HepG2 (cell line): ENCODE results near the gene C1QL3. TPM values are rescaled to one million over a fixed set of nuclear protein-coding genes. Genes with fewer than 3 reads are reported as not detected.
A peak's percentile ranks its signal among the peaks of the same experiment; 100 is the strongest.

Experiments
- ATAC-seq: fragments of 200-7000 bp; cut with Tn5 transposase; 3 replicates; pipeline ENCODE4 v1.9.1; 2020; ENCODE audit warnings: mild to moderate bottlenecking, moderate library complexity
- BruUV-seq: library from RNA; stranded (reverse); fragments of 400-500 nt; replicated peaks from 2 replicates; lab custom pipeline; 2021; lab: Mats Ljungman, UMichigan
- CTCF ChIA-PET: fragments of 300-600 bp; formaldehyde crosslinking; extraction: SDS; loops from one replicate; lab custom pipeline; 2021; ENCODE audit warnings: low total read pairs, inconsistent platforms, low intra/inter-chr PET ratio; lab: Yijun Ruan, JAX
- POLR2A ChIA-PET: fragments of 350-600 bp; sonication (Branson Sonifier 250); formaldehyde crosslinking; loops from one replicate; lab custom pipeline; 2020; ENCODE audit warnings: antibody characterized with exemption, inconsistent platforms; lab: Yijun Ruan, JAX
- DNase-seq: peaks from one replicate; pipeline ENCODE4 v3.0.0-alpha.2; 2015; ENCODE audit warnings: low spot score
- FAIRE-seq: peaks from 3 replicates; lab custom pipeline; 2011; peaks lifted over from hg19 to GRCh38; lab: Jason Lieb, UNC
- H2AFZ ChIP-seq: one replicate; pipeline ENCODE4 v1.6.1; 2011; ENCODE audit warnings: low read length, inconsistent platforms
- H3K27ac ChIP-seq: fragments of 300-600 bp; 3 replicates; pipeline ENCODE4 v1.8.0; 2011; ENCODE audit warnings: mixed run types, mild to moderate bottlenecking, mixed read lengths, low read length, inconsistent platforms; ENCODE audit not compliant: insufficient read depth; ENCODE audit errors: extremely low read length
- H3K27me3 ChIP-seq, 2 experiments: fragments of 200-600 bp in 1 of 2; 2 replicates in 1 of 2; 3 replicates in 1 of 2; pipeline versions ENCODE4 v1.6.0 to v1.8.0; 2011; ENCODE audit warnings: low read length in 2 of 2, mild to moderate bottlenecking in 2 of 2, moderate library complexity in 2 of 2, inconsistent platforms in 1 of 2; ENCODE audit not compliant: insufficient read depth in 2 of 2, control insufficient read depth in 1 of 2
- H3K36me3 ChIP-seq, 2 experiments: fragments of 200-600 bp in 1 of 2; replicated peaks in 1 of 2; 2 replicates in 1 of 2; 3 replicates in 1 of 2; pipeline versions ENCODE4 v1.5.1 to v1.8.0; 2011; ENCODE audit warnings: low read length in 2 of 2, inconsistent platforms in 1 of 2; ENCODE audit not compliant: insufficient read depth in 2 of 2, control insufficient read depth in 1 of 2
- H3K4me1 ChIP-seq: 2 replicates; pipeline ENCODE4 v1.5.1; 2012; ENCODE audit warnings: low read length, inconsistent platforms; ENCODE audit not compliant: insufficient read depth
- H3K4me2 ChIP-seq: 2 replicates; pipeline ENCODE4 v1.6.0; 2011; ENCODE audit warnings: low read depth, low read length, inconsistent platforms
- H3K4me3 ChIP-seq, 3 experiments: fragments of 200-600 bp in 1 of 3; sonication (generic), shearing (Covaris generic) in 1 of 3; replicated peaks in 1 of 3; 2 replicates each; pipeline ENCODE4 v1.5.1; 2011 to 2016; ENCODE audit warnings: low read length in 3 of 3, inconsistent platforms in 2 of 3, low read depth in 2 of 3, mild to moderate bottlenecking in 2 of 3, control low read depth in 1 of 3, mixed read lengths in 1 of 3; ENCODE audit not compliant: insufficient read depth in 1 of 3
- H3K79me2 ChIP-seq: one replicate; pipeline ENCODE4 v1.6.1; 2011; ENCODE audit warnings: low read length, inconsistent platforms; ENCODE audit not compliant: insufficient read depth
- H3K9ac ChIP-seq: 2 replicates; pipeline ENCODE4 v1.6.0; 2011; ENCODE audit warnings: mild to moderate bottlenecking, low read depth, low read length, inconsistent platforms; ENCODE audit not compliant: insufficient read depth
- H3K9me3 ChIP-seq: 2 replicates; pipeline ENCODE4 v1.5.1; 2012; ENCODE audit warnings: mild to moderate bottlenecking, low read length
- H4K20me1 ChIP-seq: 2 replicates; pipeline ENCODE4 v1.6.0; 2011; ENCODE audit warnings: inconsistent platforms, mild to moderate bottlenecking, low read length, moderate library complexity; ENCODE audit not compliant: insufficient read depth
- ELF1 ChIP-seq: sonication (generic); formaldehyde crosslinking; IDR thresholded peaks from 2 replicates; pipeline ENCODE4 v1.4.0; 2020; ENCODE audit warnings: missing genetic modification reagents
- GABPA ChIP-seq, 2 experiments: IDR thresholded peaks; 2 replicates each; pipeline ENCODE4 v1.6.1; 2011 to 2016; ENCODE audit warnings: low read depth in 2 of 2, low read length in 1 of 2, missing biosample characterization in 1 of 2, missing genetic modification characterization in 1 of 2
- MEIS1 ChIP-seq: sonication (generic); formaldehyde crosslinking; IDR thresholded peaks from 2 replicates; pipeline ENCODE4 v1.9.0; 2021; ENCODE audit warnings: mild to moderate bottlenecking, missing genetic modification reagents, moderate library complexity, borderline replicate concordance
- PLRG1 ChIP-seq: fragments of 450-650 bp; conservative IDR thresholded peaks from 2 replicates; pipeline ENCODE4 v1.6.1; 2016
- RBAK ChIP-seq: sonication (generic); formaldehyde crosslinking; IDR thresholded peaks from 2 replicates; pipeline ENCODE4 v1.5.1; 2020; ENCODE audit warnings: mild to moderate bottlenecking, missing genetic modification reagents
- REST ChIP-seq, 2 experiments: IDR thresholded peaks; 2 replicates each; pipeline ENCODE4 v1.6.1; 2011 to 2012; ENCODE audit warnings: low read length in 2 of 2, borderline replicate concordance in 1 of 2, low read depth in 1 of 2, mild to moderate bottlenecking in 1 of 2, moderate library complexity in 1 of 2
- SMAD9 ChIP-seq: sonication (generic); formaldehyde crosslinking; IDR thresholded peaks from 2 replicates; pipeline ENCODE4 v1.5.1; 2020; ENCODE audit warnings: mild to moderate bottlenecking, missing genetic modification reagents
- TBX3 ChIP-seq: fragments of 450-650 bp; IDR thresholded peaks from 2 replicates; pipeline ENCODE4 v1.6.1; 2017; ENCODE audit warnings: antibody characterized with exemption, mild to moderate bottlenecking, inconsistent platforms, borderline replicate concordance
- ZNF552 ChIP-seq: sonication (generic); formaldehyde crosslinking; IDR thresholded peaks from 2 replicates; pipeline ENCODE4 v1.9.0; 2022; ENCODE audit warnings: missing genetic modification reagents, mild to moderate bottlenecking, borderline replicate concordance
- ZNF644 ChIP-seq: IDR thresholded peaks from 2 replicates; pipeline ENCODE4 v1.6.1; 2016; ENCODE audit warnings: low read depth
- WGBS: methylation state at CpG from one replicate; pipeline ENCODE4 v1.1.6; 2017; ENCODE audit warnings: low lambda C conversion rate; 5-methylcytosine and 5-hydroxymethylcytosine counted together
- in situ Hi-C: cut with HindIII; loops from 2 replicates; pipeline ENCODE4 v1.10.0; 2017; ENCODE audit warnings: low pct_unique_long_range_greater_than_20kb; ENCODE audit not compliant: extremely low pct_ligation_motif_present
- intact Hi-C: fragments of 100-400 bp; cut with micrococcal nuclease; formaldehyde crosslinking; loops from one replicate; pipeline ENCODE4 v1.10.0; 2022; ENCODE audit not compliant: unreplicated experiment
- polyA plus RNA-seq, 8 experiments: library from polyadenylated mRNA; depleted of rRNA in 3 of 8; stranded (reverse) in 7 of 8; unstranded in 1 of 8; fragments of >200 nt; fragmentation: Illumina TruSeq in 4 of 8; extraction: Trizol in 4 of 8; gene quantifications; 2 replicates each; pipeline versions ENCODE4 v1.2.1 to v1.2.3, GENCODE V29; 2011 to 2016; ENCODE audit warnings: low read depth in 4 of 8, missing spikeins in 1 of 8, mixed read lengths in 1 of 8; ENCODE audit not compliant: insufficient read depth in 1 of 8
- total RNA-seq, 5 experiments: library from RNA; depleted of rRNA; stranded (reverse); fragments of >200 nt; fragmentation: Illumina TruSeq; extraction: Trizol; gene quantifications; 2 replicates each; pipeline ENCODE4 v1.2.3, GENCODE V29; 2016; ENCODE audit warnings: low read depth in 1 of 5
- TF ChIP-seq, protein P1 (sequence below): sonication (generic); formaldehyde crosslinking; IDR thresholded peaks from 2 replicates; pipeline ENCODE4 v1.4.0; 2020; ENCODE audit warnings: missing genetic modification reagents

C1QL3 gene
- total and polyA plus RNA-seq, 2 of the 13 experiments (the other 11 are each of a cell fraction or from before 2014, with no cell fraction given), result not detected

DNA sequence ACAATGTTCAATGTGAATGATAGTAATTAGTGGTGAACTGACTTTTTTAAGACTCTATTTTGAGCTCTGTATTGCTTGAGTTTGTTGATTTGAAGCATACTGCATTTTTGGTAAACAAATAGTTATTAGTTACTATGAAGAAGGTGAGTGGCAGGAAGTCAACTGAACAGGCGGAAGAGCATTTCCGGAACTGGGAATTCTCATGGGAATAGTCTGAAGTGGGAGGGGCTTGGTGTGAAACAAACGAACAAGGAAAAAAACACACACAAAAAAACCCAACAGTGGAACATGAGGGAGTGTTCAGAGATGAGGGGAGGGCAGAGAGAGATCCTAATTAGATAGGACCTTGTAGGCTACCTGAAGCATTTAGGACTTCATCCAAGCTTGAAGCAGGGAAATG is 43.9 kb upstream of the C1QL3 start:
- POLR2A ChIA-PET, result no interaction called here
- Histone ChIP-seq H3K27ac (no peak overlapping the region), H3K27me3 (no peaks in the 10 kb centered on the region), H3K4me1 (no peaks in the 10 kb centered on the region), H3K9ac (no peak overlapping the region), H4K20me1 (no peaks in the 10 kb centered on the region), H2AFZ (peak overlapping the region; percentile 76), H3K4me2 (peak overlapping the region; percentile 64), H3K36me3 (no peaks in the 10 kb centered on the region), H3K4me3 (peak overlapping the region; percentile 20 to 36 (median 36); a peak in 5 of 6 replicates), H3K79me2 (no peaks in the 10 kb centered on the region), H3K9me3 (no peaks in the 10 kb centered on the region)
- ATAC-seq (no peak), FAIRE-seq (no peak), DNase-seq (no peak)
- CTCF ChIA-PET, result no interaction called here
- WGBS, result 27% methylated on average over 3 of the region's 3 CpGs
- TF ChIP-seq PLRG1 (no peak), ELF1 (0 out of 2 replicates have a peak, but pooled peaks have one; percentile 15), ZNF552 (CRISPR knock-in tag) (no peak), GABPA (IDR thresholded peaks at IDR 0.05; ENCODE audit: low read depth, low read length) (peak; percentile 25; the same call in 1 of the 2 replicates), GABPA (CRISPR knock-in tag; IDR thresholded peaks at IDR 0.05; ENCODE audit: low read depth) (peak; percentile 83)
- in situ Hi-C loops (no loop called here), intact Hi-C loops (no loop called here)
- no TSS peak for BruUV-seq

- no peak for TF ChIP-seq REST (IDR thresholded peaks at IDR 0.05; ENCODE audit: borderline replicate concordance in 1 of 2, low read depth in 1 of 2, low read length in 2 of 2)
- TF ChIP-seq ZNF644 (CRISPR knock-in tag), result no peak
- TF ChIP-seq SMAD9 (CRISPR knock-in tag), result no peak
- TF ChIP-seq TBX3, result no peak
- TF ChIP-seq MEIS1 (CRISPR knock-in tag), result no peak
- no peak for TF ChIP-seq RBAK
- TF ChIP-seq, protein P1, sequence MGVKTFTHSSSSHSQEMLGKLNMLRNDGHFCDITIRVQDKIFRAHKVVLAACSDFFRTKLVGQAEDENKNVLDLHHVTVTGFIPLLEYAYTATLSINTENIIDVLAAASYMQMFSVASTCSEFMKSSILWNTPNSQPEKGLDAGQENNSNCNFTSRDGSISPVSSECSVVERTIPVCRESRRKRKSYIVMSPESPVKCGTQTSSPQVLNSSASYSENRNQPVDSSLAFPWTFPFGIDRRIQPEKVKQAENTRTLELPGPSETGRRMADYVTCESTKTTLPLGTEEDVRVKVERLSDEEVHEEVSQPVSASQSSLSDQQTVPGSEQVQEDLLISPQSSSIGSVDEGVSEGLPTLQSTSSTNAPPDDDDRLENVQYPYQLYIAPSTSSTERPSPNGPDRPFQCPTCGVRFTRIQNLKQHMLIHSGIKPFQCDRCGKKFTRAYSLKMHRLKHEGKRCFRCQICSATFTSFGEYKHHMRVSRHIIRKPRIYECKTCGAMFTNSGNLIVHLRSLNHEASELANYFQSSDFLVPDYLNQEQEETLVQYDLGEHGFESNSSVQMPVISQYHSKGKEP (CRISPR knock-in tag), result no peak
- no peaks in the 10 kb centered on the region for H3K36me3 ChIP-seq
- no peak for FAIRE-seq
- POLR2A ChIA-PET, result no interaction called here
- intact Hi-C loops, result no loop called here
- H3K4me3 ChIP-seq, result no peak overlapping the region
- H3K9ac ChIP-seq, result no peak overlapping the region
- no peak overlapping the region for H3K4me2 ChIP-seq
- H3K27ac ChIP-seq, result no peak overlapping the region
- in situ Hi-C loops, result no loop called here
- no peaks in the 10 kb centered on the region for H3K27me3 ChIP-seq
- no peaks in the 10 kb centered on the region for H4K20me1 ChIP-seq
- no peaks in the 10 kb centered on the region for H3K79me2 ChIP-seq
- no peak for ATAC-seq
- H3K4me1 ChIP-seq, result no peaks in the 10 kb centered on the region
- H3K9me3 ChIP-seq, result no peaks in the 10 kb centered on the region
- BruUV-seq, result no TSS peak
- no peak overlapping the region for H2AFZ ChIP-seq
- CTCF ChIA-PET, result no interaction called here
- WGBS, result 63% methylated on average over 6 of the region's 6 CpGs
- DNase-seq, result no peak
Measured at GRCh38 chr10:16562891-16563290, 41.2 kb upstream of the C1QL3 start.
